A549 (cell line): ENCODE measurements around the gene SETDB1. TPM values are rescaled to one million over a fixed set of nuclear protein-coding genes. Genes with fewer than 3 reads are reported as not detected.

Experiments
- ATAC-seq, 2 experiments: fragments of 200-7000 bp in 1 of 2; fragments of >200 bp in 1 of 2; cut with Nextera tagmentation in 1 of 2; cut with Tn5 transposase in 1 of 2; 3 replicates each; pipeline versions ENCODE4 v1.8.0 to v1.9.1; 2018 to 2020; ENCODE audit warnings: mild to moderate bottlenecking in 1 of 2, moderate library complexity in 1 of 2
- CTCF ChIA-PET: fragments of 300-600 bp; sonication (Branson Sonifier 250); formaldehyde crosslinking; extraction: SDS; loops from one replicate; lab custom pipeline; 2021; ENCODE audit warnings: antibody characterized with exemption, inconsistent platforms; lab: Yijun Ruan, JAX
- POLR2A ChIA-PET: fragments of 350-600 bp; formaldehyde crosslinking; extraction: SDS; loops from one replicate; lab custom pipeline; 2021; ENCODE audit warnings: antibody characterized with exemption, inconsistent platforms; lab: Yijun Ruan, JAX
- DNase-seq, 2 experiments: peaks; one replicate each; pipeline versions ENCODE4 v3.0.0 to v3.0.0-alpha.2; 2011 to 2016; ENCODE audit warnings: low read depth in 1 of 2, low spot score in 1 of 2
- FAIRE-seq: peaks from 2 replicates; lab custom pipeline; 2011; peaks lifted over from hg19 to GRCh38; lab: Jason Lieb, UNC
- H3K27ac ChIP-seq, 2 experiments: fragments of >200 bp; sonication (Bioruptor Twin); formaldehyde crosslinking; 3 replicates each; pipeline ENCODE4 v1.5.1; 2016 to 2017
- H3K4me1 ChIP-seq: fragments of >200 bp; sonication (Bioruptor Twin); formaldehyde crosslinking; 3 replicates; pipeline ENCODE4 v1.6.1; 2016
- H3K4me2 ChIP-seq: fragments of >200 bp; sonication (Bioruptor Twin); formaldehyde crosslinking; 3 replicates; pipeline ENCODE4 v1.6.1; 2016
- H3K4me3 ChIP-seq: fragments of >200 bp; sonication (Bioruptor Twin); formaldehyde crosslinking; 3 replicates; pipeline ENCODE4 v1.5.1; 2016
- H3K9me3 ChIP-seq: fragments of >200 bp; sonication (Bioruptor Twin); formaldehyde crosslinking; 3 replicates; pipeline ENCODE4 v1.6.1; 2016
- CEBPB ChIP-seq, 2 experiments: fragments of >200 bp in 1 of 2; sonication (Bioruptor Twin) in 1 of 2; formaldehyde crosslinking in 1 of 2; IDR thresholded peaks; 2 replicates each; pipeline ENCODE4 v1.6.1; 2012 to 2016
- CHD2 ChIP-seq: fragments of 150-350 bp; IDR thresholded peaks from 2 replicates; pipeline ENCODE4 v1.6.1; 2014; ENCODE audit warnings: low read length; ENCODE audit not compliant: partially characterized antibody
- CHD4 ChIP-seq: fragments of 200-600 bp; sonication (generic); IDR thresholded peaks from 2 replicates; pipeline ENCODE4 v1.6.1; 2016; ENCODE audit warnings: antibody characterized with exemption, mild to moderate bottlenecking, borderline replicate concordance
- CTCF ChIP-seq: fragments of >200 bp; sonication (Bioruptor Twin); formaldehyde crosslinking; IDR thresholded peaks from 3 replicates; pipeline ENCODE4 v1.5.1; 2016
- FOSB ChIP-seq: fragments of 250-450 bp; sonication (Bioruptor Pico); IDR thresholded peaks from 2 replicates; pipeline ENCODE4 v1.5.0; 2020; ENCODE audit warnings: mild to moderate bottlenecking, moderate library complexity
- FOXS1 ChIP-seq: fragments of 250-450 bp; sonication (Bioruptor Pico); IDR thresholded peaks from 2 replicates; pipeline ENCODE4 v1.5.0; 2020; ENCODE audit warnings: mild to moderate bottlenecking, moderate library complexity
- GATA3 ChIP-seq: IDR thresholded peaks from 2 replicates; pipeline ENCODE4 v1.6.1; 2012; ENCODE audit warnings: borderline replicate concordance
- HEYL ChIP-seq: fragments of 250-450 bp; sonication (Bioruptor Pico); IDR thresholded peaks from 2 replicates; pipeline ENCODE4 v1.8.0; 2021; ENCODE audit warnings: mild to moderate bottlenecking, moderate library complexity
- JUNB ChIP-seq: fragments of >200 bp; sonication (Bioruptor Twin); formaldehyde crosslinking; IDR thresholded peaks from 2 replicates; pipeline ENCODE4 v1.6.1; 2016
- MAX ChIP-seq: IDR thresholded peaks from 2 replicates; pipeline ENCODE4 v1.6.1; 2012
- NFE2L2 ChIP-seq: fragments of 150-350 bp; conservative IDR thresholded peaks from 2 replicates; pipeline ENCODE4 v1.6.1; 2014; ENCODE audit warnings: low read length
- NPAS2 ChIP-seq: fragments of 250-450 bp; sonication (Bioruptor Pico); IDR thresholded peaks from 2 replicates; pipeline ENCODE4 v1.8.0; 2022; ENCODE audit warnings: mild to moderate bottlenecking, moderate library complexity, borderline replicate concordance
- PBX3 ChIP-seq: IDR thresholded peaks from 2 replicates; pipeline ENCODE4 v1.6.1; 2012
- POLR2A ChIP-seq: IDR thresholded peaks from 2 replicates; pipeline ENCODE4 v1.6.1; 2012; ENCODE audit warnings: mild to moderate bottlenecking, low read length
- RARB ChIP-seq: fragments of 250-450 bp; sonication (Bioruptor Pico); IDR thresholded peaks from 2 replicates; pipeline ENCODE4 v1.8.0; 2021; ENCODE audit warnings: mild to moderate bottlenecking, moderate library complexity
- RCOR1 ChIP-seq: fragments of 150-350 bp; IDR thresholded peaks from 2 replicates; pipeline ENCODE4 v1.6.1; 2014; ENCODE audit warnings: antibody characterized with exemption, low read length, low read depth
- REST ChIP-seq: fragments of 200-600 bp; sonication (generic); IDR thresholded peaks from 2 replicates; pipeline ENCODE4 v1.6.1; 2016; ENCODE audit warnings: antibody characterized with exemption, mild to moderate bottlenecking, moderate library complexity
- RNF2 ChIP-seq: fragments of 200-600 bp; sonication (generic); IDR thresholded peaks from 2 replicates; pipeline ENCODE4 v1.6.1; 2016; ENCODE audit warnings: low read depth, mild to moderate bottlenecking, antibody characterized with exemption, moderate library complexity, borderline replicate concordance
- SREBF2 ChIP-seq: fragments of 450-650 bp; IDR thresholded peaks from 2 replicates; pipeline ENCODE4 v1.6.1; 2014; ENCODE audit warnings: mild to moderate bottlenecking, moderate library complexity
- USF2 ChIP-seq: fragments of 450-650 bp; IDR thresholded peaks from 2 replicates; pipeline ENCODE4 v1.6.1; 2014; ENCODE audit warnings: antibody characterized with exemption
- WGBS: methylation state at CpG from one replicate; pipeline ENCODE4 v1.1.6; 2017; ENCODE audit errors: missing lambda C conversion rate; 5-methylcytosine and 5-hydroxymethylcytosine counted together
- polyA plus RNA-seq, 4 experiments: library from polyadenylated mRNA; depleted of rRNA in 3 of 4; stranded (reverse); fragments of >200 nt; fragmentation: RNase III in 1 of 4; extraction: RNeasy Plus Mini Kit Qiagen cat#74134 plus additional on column Dnase treatment in 1 of 4; gene quantifications; 2 replicates in 3 of 4; 3 replicates in 1 of 4; pipeline ENCODE4 v1.2.3, GENCODE V29; 2011 to 2017

Gene SETDB1
- polyA plus RNA-seq, 2 of the 4 experiments (the other 2 are of a cell fraction) = 25.1 to 56.9 TPM

GRCh38 chr1:151002051-151002450 lies 75.9 kb downstream of the SETDB1 start (continued):
- TF ChIP-seq REST = no peak
- TF ChIP-seq NFE2L2 = no peak
- no peak for TF ChIP-seq USF2
- TF ChIP-seq CHD4 = no peak
- TF ChIP-seq, all 56 proteins: peak for 0

- ChIA-PET CTCF (interaction anchor here (1.0 to 24.0 kb wide), 2 partner anchors 17 to 80 kb away, joined by 4 to 586 read pairs; partner anchors contain the start of genes ANXA9 and CERS2), POLR2A (no interaction called here)
- Histone ChIP-seq H3K4me1 (peaks cover 17% of the 10 kb centered on the region), H3K4me2 (no peak overlapping the region), H3K27ac (no peak overlapping the region), H3K4me3 (no peak overlapping the region), H3K9me3 (no peaks in the 10 kb centered on the region)
- no peak for DNase-seq
- WGBS = 45% methylated on average over 2 of the region's 2 CpGs
- FAIRE-seq = no peak
- ATAC-seq = no peak
- TF ChIP-seq CHD2 (no peak), FOSB (CRISPR knock-in tag) (no peak), RNF2 (no peak), REST (no peak), GATA3 (no peak), HEYL (no peak), JUNB (no peak), CHD4 (no peak), NPAS2 (CRISPR knock-in tag) (no peak), CTCF (no peak), PBX3 (no peak), FOXS1 (CRISPR knock-in tag) (no peak), RARB (CRISPR knock-in tag) (no peak), MAX (no peak), SREBF2 (no peak), USF2 (no peak), CEBPB (IDR thresholded peaks at IDR 0.05) (no peak), POLR2A (no peak), RCOR1 (no peak)
Observed at GRCh38 chr1:151002611-151003010, 76.4 kb downstream of the SETDB1 start.
